Measurements from ENCODE around the gene TTC9B.

GRCh38 chr19:40228863-40229262 is 10.7 kb upstream of the TTC9B start:
- TF ChIP-seq CTCF (IDR thresholded peaks at IDR 0.05) = no peak
- no peak for TF ChIP-seq TCF7 (CRISPR knock-in tag; IDR thresholded peaks at IDR 0.05; ENCODE audit: low read depth)
- no peak for TF ChIP-seq USF2 (CRISPR knock-in tag; IDR thresholded peaks at IDR 0.05)
- TF ChIP-seq, protein P1, sequence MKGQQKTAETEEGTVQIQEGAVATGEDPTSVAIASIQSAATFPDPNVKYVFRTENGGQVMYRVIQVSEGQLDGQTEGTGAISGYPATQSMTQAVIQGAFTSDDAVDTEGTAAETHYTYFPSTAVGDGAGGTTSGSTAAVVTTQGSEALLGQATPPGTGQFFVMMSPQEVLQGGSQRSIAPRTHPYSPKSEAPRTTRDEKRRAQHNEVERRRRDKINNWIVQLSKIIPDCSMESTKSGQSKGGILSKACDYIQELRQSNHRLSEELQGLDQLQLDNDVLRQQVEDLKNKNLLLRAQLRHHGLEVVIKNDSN (CRISPR knock-in tag; IDR thresholded peaks at IDR 0.05) = no peak
- TF ChIP-seq, protein P2, sequence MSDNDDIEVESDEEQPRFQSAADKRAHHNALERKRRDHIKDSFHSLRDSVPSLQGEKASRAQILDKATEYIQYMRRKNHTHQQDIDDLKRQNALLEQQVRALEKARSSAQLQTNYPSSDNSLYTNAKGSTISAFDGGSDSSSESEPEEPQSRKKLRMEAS (CRISPR knock-in tag; IDR thresholded peaks at IDR 0.05) = no peak
- TF ChIP-seq, protein P3, sequence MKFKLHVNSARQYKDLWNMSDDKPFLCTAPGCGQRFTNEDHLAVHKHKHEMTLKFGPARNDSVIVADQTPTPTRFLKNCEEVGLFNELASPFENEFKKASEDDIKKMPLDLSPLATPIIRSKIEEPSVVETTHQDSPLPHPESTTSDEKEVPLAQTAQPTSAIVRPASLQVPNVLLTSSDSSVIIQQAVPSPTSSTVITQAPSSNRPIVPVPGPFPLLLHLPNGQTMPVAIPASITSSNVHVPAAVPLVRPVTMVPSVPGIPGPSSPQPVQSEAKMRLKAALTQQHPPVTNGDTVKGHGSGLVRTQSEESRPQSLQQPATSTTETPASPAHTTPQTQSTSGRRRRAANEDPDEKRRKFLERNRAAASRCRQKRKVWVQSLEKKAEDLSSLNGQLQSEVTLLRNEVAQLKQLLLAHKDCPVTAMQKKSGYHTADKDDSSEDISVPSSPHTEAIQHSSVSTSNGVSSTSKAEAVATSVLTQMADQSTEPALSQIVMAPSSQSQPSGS (CRISPR knock-in tag; IDR thresholded peaks at IDR 0.05; ENCODE audit: borderline replicate concordance, low read depth) = no peak
- no peak for TF ChIP-seq JUN (CRISPR knock-in tag; IDR thresholded peaks at IDR 0.05)
- no peak for TF ChIP-seq NR3C1 (CRISPR knock-in tag; conservative IDR thresholded peaks at IDR 0.05; ENCODE audit: low read depth)
- no peak for TF ChIP-seq SP1 (CRISPR knock-in tag; conservative IDR thresholded peaks at IDR 0.05)
- no peak for TF ChIP-seq ATF3 (CRISPR knock-in tag; conservative IDR thresholded peaks at IDR 0.05)
- no peak for TF ChIP-seq MXD4 (CRISPR knock-in tag; IDR thresholded peaks at IDR 0.05; ENCODE audit: borderline replicate concordance)
- TF ChIP-seq NFYB (CRISPR knock-in tag; conservative IDR thresholded peaks at IDR 0.05; ENCODE audit: low read depth) = no peak
- no peak for TF ChIP-seq ZNF232 (CRISPR knock-in tag; IDR thresholded peaks at IDR 0.05)
- no peak for TF ChIP-seq ELF4 (CRISPR knock-in tag; IDR thresholded peaks at IDR 0.05; ENCODE audit: low read depth)
